GM12878 (cell line): ENCODE measurements around the gene TTC8. TPM values are rescaled to one million over a fixed set of nuclear protein-coding genes. Genes with fewer than 3 reads are reported as not detected.

ENCODE experiments used
- ATAC-seq: fragments of 200-7000 bp; cut with Tn5 transposase; 3 replicates; pipeline ENCODE4 v1.9.1; 2020; ENCODE audit warnings: mild to moderate bottlenecking, moderate library complexity
- BruUV-seq: library from RNA; stranded (reverse); fragments of 400-500 nt; replicated peaks from 2 replicates; lab custom pipeline; 2021; lab: Mats Ljungman, UMichigan
- CTCF ChIA-PET: fragments of 300-600 bp; sonication (Branson Sonifier 250); formaldehyde crosslinking; extraction: SDS; loops from one replicate; lab custom pipeline; 2021; ENCODE audit warnings: inconsistent platforms; lab: Yijun Ruan, JAX
- POLR2A ChIA-PET: fragments of 350-600 bp; formaldehyde crosslinking; extraction: SDS; loops from one replicate; lab custom pipeline; 2021; ENCODE audit warnings: inconsistent platforms; lab: Charles Lee
- RAD21 ChIA-PET: fragments of 300-600 bp; sonication (Branson Sonifier 250); formaldehyde crosslinking; loops from one replicate; lab custom pipeline; 2023; ENCODE audit warnings: antibody characterized with exemption; ENCODE audit not compliant: unreplicated experiment; lab: Charles Lee
- SMC1A ChIA-PET: fragments of 300-600 bp; sonication (Branson Sonifier 250); formaldehyde crosslinking; loops from one replicate; lab custom pipeline; 2023; ENCODE audit not compliant: unreplicated experiment, uncharacterized antibody; lab: Charles Lee
- DNase-seq: peaks from one replicate; pipeline ENCODE4 v3.0.0-alpha.2; 2011; ENCODE audit warnings: low read depth, low spot score
- FAIRE-seq: peaks from 3 replicates; lab custom pipeline; 2011; peaks lifted over from hg19 to GRCh38; lab: Jason Lieb, UNC
- H2AFZ ChIP-seq: 2 replicates; pipeline ENCODE4 v1.6.0; 2011; ENCODE audit warnings: low read depth, low read length, control low read depth; ENCODE audit not compliant: control insufficient read depth
- H3K27ac ChIP-seq: 2 replicates; pipeline ENCODE4 v1.5.1; 2011; ENCODE audit warnings: control low read depth; ENCODE audit not compliant: control insufficient read depth, insufficient read depth
- H3K27me3 ChIP-seq, 2 experiments: replicated peaks in 1 of 2; 2 replicates each; pipeline versions ENCODE4 v1.6.0 to v1.6.1; 2011; ENCODE audit warnings: low read length in 1 of 2; ENCODE audit not compliant: control insufficient read depth in 2 of 2, insufficient read depth in 2 of 2
- H3K36me3 ChIP-seq, 2 experiments: 2 replicates each; pipeline ENCODE4 v1.5.1; 2011; ENCODE audit warnings: low read length in 1 of 2; ENCODE audit not compliant: control insufficient read depth in 2 of 2, insufficient read depth in 2 of 2
- H3K4me1 ChIP-seq: 2 replicates; pipeline ENCODE4 v1.6.1; 2011; ENCODE audit warnings: mild to moderate bottlenecking, low read length, moderate library complexity, mixed read lengths; ENCODE audit not compliant: control insufficient read depth, insufficient read depth
- H3K4me2 ChIP-seq: 2 replicates; pipeline ENCODE4 v1.6.0; 2011; ENCODE audit warnings: control low read depth; ENCODE audit not compliant: control insufficient read depth, insufficient read depth
- H3K4me3 ChIP-seq: fragments of 200-600 bp; sonication (generic); 2 replicates; pipeline ENCODE4 v1.5.1; 2016
- H3K79me2 ChIP-seq: 2 replicates; pipeline ENCODE4 v1.6.0; 2011; ENCODE audit warnings: low read length; ENCODE audit not compliant: control insufficient read depth, insufficient read depth
- H3K9ac ChIP-seq: 2 replicates; pipeline ENCODE4 v1.8.0; 2011; ENCODE audit warnings: low read length, control low read depth, mixed read lengths; ENCODE audit not compliant: control insufficient read depth, insufficient read depth
- H3K9me3 ChIP-seq: replicated peaks from 3 replicates; pipeline ENCODE4 v1.5.1; 2011; ENCODE audit warnings: mild to moderate bottlenecking, low read length; ENCODE audit not compliant: control insufficient read depth, insufficient read depth
- H4K20me1 ChIP-seq: 2 replicates; pipeline ENCODE4 v1.6.0; 2011; ENCODE audit not compliant: control insufficient read depth, insufficient read depth
- CREM ChIP-seq: IDR thresholded peaks from 2 replicates; pipeline ENCODE4 v1.6.1; 2014; ENCODE audit warnings: antibody characterized with exemption, low read depth
- E2F8 ChIP-seq: fragments of 450-650 bp; IDR thresholded peaks from 2 replicates; pipeline ENCODE4 v1.6.1; 2018; ENCODE audit warnings: mild to moderate bottlenecking, low read depth, moderate library complexity; ENCODE audit not compliant: partially characterized antibody
- NFIC ChIP-seq: IDR thresholded peaks from 2 replicates; pipeline ENCODE4 v1.6.1; 2012; ENCODE audit warnings: low read depth, mild to moderate bottlenecking, inconsistent platforms, low read length, moderate library complexity
- YBX1 ChIP-seq: fragments of 450-650 bp; IDR thresholded peaks from 2 replicates; pipeline ENCODE4 v1.6.1; 2016; ENCODE audit warnings: antibody characterized with exemption
- ZBTB40 ChIP-seq: fragments of 450-650 bp; IDR thresholded peaks from 2 replicates; pipeline ENCODE4 v1.6.1; 2016; ENCODE audit warnings: mild to moderate bottlenecking, moderate library complexity, borderline replicate concordance
- WGBS: methylation state at CpG from one replicate; pipeline ENCODE4 v1.1.6; 2016; ENCODE audit warnings: low lambda C conversion rate; ENCODE audit not compliant: insufficient replicate concordance, insufficient coverage; ENCODE audit errors: missing lambda C conversion rate; 5-methylcytosine and 5-hydroxymethylcytosine counted together
- in situ Hi-C: fragments of 300-500 bp; cut with MboI; formaldehyde crosslinking; loops from 9 replicates; pipeline ENCODE4 v1.14.3; 2018; ENCODE audit warnings: mixed read lengths
- intact Hi-C: fragments of 100-400 bp; cut with micrococcal nuclease; formaldehyde crosslinking; loops from one replicate; pipeline ENCODE4 v1.14.2; 2022; ENCODE audit not compliant: unreplicated experiment
- polyA plus RNA-seq, 11 experiments: library from polyadenylated mRNA; depleted of rRNA in 4 of 11; unstranded in 6 of 11; stranded (reverse) in 5 of 11; fragments of >200 nt; fragmentation: Nextera tagmentation in 4 of 11; fragmentation: Illumina TruSeq in 1 of 11; extraction: Ambion mirVana in 4 of 11; extraction: Trizol in 1 of 11; gene quantifications; 1 replicate in 1 of 11; 2 replicates in 10 of 11; pipeline versions ENCODE4 v1.2.1 to v1.2.3, GENCODE V29; 2011 to 2016; ENCODE audit warnings: inconsistent platforms in 2 of 11, missing spikeins in 2 of 11, low read depth in 1 of 11
- total RNA-seq, 4 experiments: library from RNA; depleted of rRNA in 3 of 4; stranded (reverse); fragments of >200 nt in 3 of 4; fragmentation: Illumina TruSeq in 1 of 4; extraction: Trizol in 1 of 4; gene quantifications; 2 replicates each; pipeline versions ENCODE4 v1.2.1 to v1.2.3, GENCODE V29; 2013 to 2021

The TTC8 gene
- total and polyA plus RNA-seq, 10 of the 15 experiments (the other 5 are each of a cell fraction or from before 2014, with no cell fraction given): 1.5 to 4.6 (median 2.5) TPM

- CTCF ChIA-PET: no interaction called here
- in situ Hi-C loops: no loop called here
- Histone ChIP-seq H3K79me2 (no peaks in the 10 kb centered on the region), H4K20me1 (no peaks in the 10 kb centered on the region), H3K9me3 (no peaks in the 10 kb centered on the region), H3K9ac (no peak overlapping the region), H3K36me3 (no peaks in the 10 kb centered on the region), H3K4me3 (no peak overlapping the region), H3K4me2 (no peak overlapping the region)
- POLR2A ChIA-PET: no interaction called here
- ATAC-seq: no peak
- SMC1A ChIA-PET: interaction anchor here (0.6 kb wide), 1 partner anchor 53 kb away, joined by 3 read pairs; no protein-coding TSS in a partner anchor
- no TSS peak for BruUV-seq
- no peak for DNase-seq
- no peak for FAIRE-seq
- 76% methylated on average over 4 of the region's 4 CpGs for WGBS
- RAD21 ChIA-PET: no interaction called here
- TF ChIP-seq NFIC (no peak), ZBTB40 (no peak), CREM (no peak), YBX1 (no peak), E2F8 (no peak)
- TF ChIP-seq, all 136 proteins: peak for 0
- H3K27me3 ChIP-seq: no peaks in the 10 kb centered on the region; a peak in 1 of 4 replicates
- no peak overlapping the region for H3K27ac ChIP-seq
- intact Hi-C loops: no loop called here
- no peaks in the 10 kb centered on the region for H3K4me1 ChIP-seq
- no peak overlapping the region for H2AFZ ChIP-seq
Observed at GRCh38 chr14:88815980-88816379, 8.5 kb upstream of the TTC8 start.
